Natural killer cell (primary cell): ENCODE results near the gene RERE. TPM values are rescaled to one million over a fixed set of nuclear protein-coding genes. Genes with fewer than 3 reads are reported as not detected.

Experiments used
- ATAC-seq, 3 donors: fragments of 150-1000 bp in 2 of 3; fragments of 200-7000 bp in 1 of 3; cut with Tn5 transposase; 1 replicate in 1 of 3; 2 replicates in 2 of 3; pipeline ENCODE4 v1.10.0; 2021; ENCODE audit warnings: mild to moderate bottlenecking in 2 of 3, moderate library complexity in 2 of 3
- DNase-seq, 2 donors: peaks; one replicate each; pipeline versions ENCODE4 v3.0.0 to v3.0.0-alpha.2; 2013 to 2021; ENCODE audit warnings: mixed read lengths in 1 of 2
- H3K27ac ChIP-seq: one replicate; pipeline ENCODE4 v1.5.1; 2013; ENCODE audit warnings: mild to moderate bottlenecking, low read length
- H3K27me3 ChIP-seq: one replicate; pipeline ENCODE4 v1.6.1; 2013; ENCODE audit warnings: low read length; ENCODE audit not compliant: control insufficient read depth, insufficient read depth
- H3K36me3 ChIP-seq: one replicate; pipeline ENCODE4 v1.6.1; 2013; ENCODE audit warnings: low read length; ENCODE audit not compliant: control insufficient read depth, insufficient read depth
- H3K4me1 ChIP-seq: one replicate; pipeline ENCODE4 v1.6.1; 2013; ENCODE audit warnings: low read length; ENCODE audit not compliant: control insufficient read depth, insufficient read depth
- H3K4me3 ChIP-seq: one replicate; pipeline ENCODE4 v1.5.1; 2013; ENCODE audit warnings: low read length
- H3K9me3 ChIP-seq: one replicate; pipeline ENCODE4 v1.6.1; 2013; ENCODE audit warnings: low read length; ENCODE audit not compliant: control insufficient read depth, insufficient read depth
- H3K27ac Mint-ChIP-seq, 2 donors: one replicate each; pipeline ENCODE4 v1.8.0; 2022; ENCODE audit warnings: mild to moderate bottlenecking in 2 of 2, mixed read lengths in 2 of 2, moderate library complexity in 1 of 2
- H3K27me3 Mint-ChIP-seq, 2 donors: one replicate each; pipeline ENCODE4 v1.8.0; 2022; ENCODE audit warnings: low read depth in 2 of 2, mixed read lengths in 2 of 2
- H3K36me3 Mint-ChIP-seq: one replicate; pipeline ENCODE4 v1.8.0; 2022; ENCODE audit warnings: mixed read lengths
- H3K4me1 Mint-ChIP-seq, 2 donors: one replicate each; pipeline ENCODE4 v1.8.0; 2022; ENCODE audit warnings: mixed read lengths in 2 of 2
- H3K4me3 Mint-ChIP-seq: one replicate; pipeline ENCODE4 v1.8.0; 2022; ENCODE audit warnings: mild to moderate bottlenecking, moderate library complexity, mixed read lengths
- H3K9me3 Mint-ChIP-seq, 2 donors: one replicate each; pipeline ENCODE4 v1.8.0; 2022; ENCODE audit warnings: mixed read lengths in 2 of 2
- CTCF ChIP-seq: fragments of 200-600 bp; IDR thresholded peaks from one replicate; pipeline ENCODE4 v1.8.0; 2022; ENCODE audit warnings: antibody characterized with exemption
- WGBS: methylation state at CpG from one replicate; pipeline ENCODE4 v1.1.7; 2013; ENCODE audit warnings: missing lambda C conversion rate; ENCODE audit not compliant: insufficient coverage; 5-methylcytosine and 5-hydroxymethylcytosine counted together
- intact Hi-C: fragments of 100-400 bp; cut with micrococcal nuclease; formaldehyde crosslinking; loops from one replicate; pipeline ENCODE4 v1.14.2; 2022
- total RNA-seq, 4 donors: library from RNA; stranded (reverse); fragments of 120-200 nt in 1 of 4; gene quantifications; one replicate each; pipeline versions ENCODE4 v1.2.3 to v1.2.4, GENCODE V29; 2013 to 2022

The RERE gene
- total RNA-seq, 3 donors from 2014 or later (not counting 1 experiment from before 2014, with no cell fraction given) = 67.7 to 76.0 (median 73.0) TPM

- no peak for TF ChIP-seq CTCF
- ATAC-seq = no peak
- Histone ChIP-seq H3K36me3 (peaks cover 71% of the 10 kb centered on the region), H3K27me3 (no peaks in the 10 kb centered on the region), H3K9me3 (no peaks in the 10 kb centered on the region), H3K27ac (no peak overlapping the region), H3K4me1 (peaks cover 22% of the 10 kb centered on the region), H3K4me3 (no peak overlapping the region)
- Mint-ChIP-seq H3K27ac (no peak overlapping the region), H3K36me3 (no peaks in the 10 kb centered on the region), H3K27me3 (no peaks in the 10 kb centered on the region), H3K4me1 (peaks cover 13 to 27% of the 10 kb centered on the region in 2 donors), H3K4me3 (no peak overlapping the region), H3K9me3 (no peaks in the 10 kb centered on the region)
- no peak for DNase-seq
- intact Hi-C loops = no loop called here
- WGBS = 84% methylated on average over 21 of the region's 21 CpGs
Observed at GRCh38 chr1:8860738-8861516, 43.5 kb upstream of the RERE start.

GRCh38 chr1:8858888-8859706, 41.7 kb upstream of the RERE start:
- Mint-ChIP-seq H3K4me1 (peaks cover 13 to 27% of the 10 kb centered on the region in 2 donors), H3K27ac (peak overlapping the region in 1 of 2 donors; percentile 74), H3K9me3 (no peaks in the 10 kb centered on the region), H3K4me3 (no peak overlapping the region), H3K27me3 (no peaks in the 10 kb centered on the region), H3K36me3 (no peaks in the 10 kb centered on the region)
- peaks cover 22% of the 10 kb centered on the region for H3K4me1 ChIP-seq
- TF ChIP-seq CTCF = peak; percentile 66
- H3K36me3 ChIP-seq = peaks cover 53% of the 10 kb centered on the region
- ATAC-seq (peak; percentile 68 to 78 (median 75)), DNase-seq (peak in 1 of 2 donors; percentile 78)
- H3K27ac ChIP-seq = no peak overlapping the region
- WGBS = 62% methylated on average over 12 of the region's 12 CpGs
- intact Hi-C loops = loop anchor here (1.0 to 10.0 kb wide), 3 partner anchors 20 to 144 kb away; partner anchors contain the start of gene ENO1
- H3K27me3 ChIP-seq = no peaks in the 10 kb centered on the region
- H3K9me3 ChIP-seq = no peaks in the 10 kb centered on the region
- H3K4me3 ChIP-seq = no peak overlapping the region

- Histone ChIP-seq H3K9me3 (no peaks in the 10 kb centered on the region), H3K27ac (no peak overlapping the region), H3K4me1 (peaks cover 22% of the 10 kb centered on the region), H3K4me3 (no peak overlapping the region), H3K36me3 (peaks cover 44% of the 10 kb centered on the region), H3K27me3 (no peaks in the 10 kb centered on the region)
- Mint-ChIP-seq H3K27ac (peak overlapping the region; percentile 39 to 74), H3K36me3 (no peaks in the 10 kb centered on the region), H3K4me3 (no peak overlapping the region), H3K4me1 (peaks cover 13 to 27% of the 10 kb centered on the region in 2 donors), H3K9me3 (no peaks in the 10 kb centered on the region), H3K27me3 (no peaks in the 10 kb centered on the region)
- WGBS = 4% methylated on average over 2 of the region's 2 CpGs
- no peak for TF ChIP-seq CTCF
- ATAC-seq (peak in 2 of 3 donors; percentile 32 to 33), DNase-seq (no peak)
- intact Hi-C loops = loop anchor here (2.0 to 10.0 kb wide), 2 partner anchors 21 to 143 kb away; partner anchors contain the start of gene ENO1
Observed at GRCh38 chr1:8858112-8858668, 40.8 kb upstream of the RERE start.
